ENCODE measurements around the gene VWA7.
"Not testable (repeated sequence)": the region's sequence is repeated elsewhere in the genome, so short reads cannot be mapped to it uniquely, and the experiment has no call there.

The VWA7 gene

GRCh38 chr6:31801031-31801927 lies 24.2 kb upstream of the VWA7 start:
- not testable (repeated sequence) for DNase-seq

- DNase-seq: no peak
Measured at GRCh38 chr6:31799781-31800180, 22.7 kb upstream of the VWA7 start.

- DNase-seq: no peak
Measured at GRCh38 chr6:31797588-31797987, 20.5 kb upstream of the VWA7 start.

- DNase-seq: no peak
Measured at GRCh38 chr6:31796993-31797385, 19.9 kb upstream of the VWA7 start.

GRCh38 chr6:31795616-31796298 lies 18.6 kb upstream of the VWA7 start, which contains the start of gene VARS1:
VARS1 (minus strand) TSS chr6:31795752; CDS start chr6:31795217, 535 bp downstream.
- peak; percentile 79 for DNase-seq

GRCh38 chr6:31794866-31795615 lies 17.9 kb upstream of the VWA7 start:
- no peak for DNase-seq

GRCh38 chr6:31794294-31794865 lies 17.3 kb upstream of the VWA7 start:
- DNase-seq: no peak

- DNase-seq: not testable (repeated sequence)
Measured at GRCh38 chr6:31793927-31794245, 16.8 kb upstream of the VWA7 start.

GRCh38 chr6:31792761-31793171 lies 15.6 kb upstream of the VWA7 start:
- DNase-seq: no peak

- no peak for DNase-seq
Measured at GRCh38 chr6:31792090-31792374, 14.9 kb upstream of the VWA7 start.

GRCh38 chr6:31791324-31792089 lies 14.4 kb upstream of the VWA7 start:
- DNase-seq: no peak

- DNase-seq: no peak
Measured at GRCh38 chr6:31785475-31785874, 8.3 kb upstream of the VWA7 start.

GRCh38 chr6:31784098-31784925 lies 7.2 kb upstream of the VWA7 start:
- DNase-seq: no peak

- no peak for DNase-seq
Measured at GRCh38 chr6:31782126-31782855, 5.2 kb upstream of the VWA7 start.

- DNase-seq: no peak
Measured at GRCh38 chr6:31781244-31782125, 4.4 kb upstream of the VWA7 start.

GRCh38 chr6:31780507-31781243 lies 3.5 kb upstream of the VWA7 start:
- no peak for DNase-seq

- DNase-seq: no peak
Measured at GRCh38 chr6:31779908-31780307, 2.8 kb upstream of the VWA7 start.

- no peak for DNase-seq
Measured at GRCh38 chr6:31778999-31779885, 2.1 kb upstream of the VWA7 start.
